Cardiac ventricle fibroblast (primary cell): ENCODE results near the gene LCE5A. TPM values are rescaled to one million over a fixed set of nuclear protein-coding genes. Genes with fewer than 3 reads are reported as not detected.

Experiments
- total RNA-seq: library from RNA; depleted of rRNA; stranded (reverse); fragments of >200 nt; gene quantifications from 2 replicates; pipeline ENCODE4 v1.2.3, GENCODE V29; 2015

LCE5A gene
- total RNA-seq: not detected in 2 replicates

GRCh38 chr1:152510503-152510902, at the start of gene LCE5A:
TSS of gene LCE5A (plus strand) at chr1:152510803. CDS start at chr1:152511535, 732 bp downstream.

Other genes starting within 250 kb of the LCE5A start
- not detected in 2 replicates for gene FLG, start 185.6 kb upstream of the LCE5A start, total RNA-seq
- not detected in 2 replicates for gene FLG2, start 150.8 kb upstream of the LCE5A start, total RNA-seq
- not detected in 2 replicates for gene CRNN, start 96.5 kb upstream of the LCE5A start, total RNA-seq
- not detected in 2 replicates for gene CRCT1, start 3.7 kb downstream of the LCE5A start, total RNA-seq
- not detected in 2 replicates for gene LCE3E, start 56.0 kb downstream of the LCE5A start, total RNA-seq
- gene LCE3D, start 69.7 kb downstream of the LCE5A start, total RNA-seq: not detected in 2 replicates
- not detected in 2 replicates for gene LCE3C, start 89.4 kb downstream of the LCE5A start, total RNA-seq
- gene LCE3B, start 103.0 kb downstream of the LCE5A start, total RNA-seq: not detected in 2 replicates
- not detected in 2 replicates for gene LCE3A, start 112.3 kb downstream of the LCE5A start, total RNA-seq
- gene LCE2D, start 152.6 kb downstream of the LCE5A start, total RNA-seq: not detected in 2 replicates
- not detected in 2 replicates for gene LCE2C, start 164.5 kb downstream of the LCE5A start, total RNA-seq
- not detected in 2 replicates for gene LCE2B, start 175.3 kb downstream of the LCE5A start, total RNA-seq
- not detected in 2 replicates for gene LCE2A, start 187.5 kb downstream of the LCE5A start, total RNA-seq
- gene LCE4A, start 197.4 kb downstream of the LCE5A start, total RNA-seq: not detected in 2 replicates
- gene KPRP, start 247.2 kb downstream of the LCE5A start, total RNA-seq: not detected in 2 replicates